PC-9 (cell line): ENCODE results near the gene CALHM4. TPM values are rescaled to one million over a fixed set of nuclear protein-coding genes. Genes with fewer than 3 reads are reported as not detected.

Source experiments
- BruUV-seq: library from RNA; stranded (reverse); fragments of 400-500 nt; replicated peaks from 2 replicates; lab custom pipeline; 2021; lab: Mats Ljungman, UMichigan
- CTCF ChIA-PET: fragments of 300-600 bp; sonication (Branson Sonifier 250); formaldehyde crosslinking; loops from one replicate; lab custom pipeline; 2022; ENCODE audit warnings: antibody characterized with exemption; lab: Charles Lee
- POLR2A ChIA-PET: fragments of 300-600 bp; sonication (Branson Sonifier 250); formaldehyde crosslinking; loops from one replicate; lab custom pipeline; 2022; ENCODE audit warnings: antibody characterized with exemption; ENCODE audit not compliant: unreplicated experiment; lab: Charles Lee
- DNase-seq, 2 experiments: peaks; one replicate each; pipeline versions ENCODE4 v3.0.0 to v3.0.0-alpha.2; 2015 to 2022; ENCODE audit warnings: mixed read lengths in 1 of 2
- H2AFZ ChIP-seq: fragments of 200-600 bp; sonication (generic); 2 replicates; pipeline ENCODE4 v1.8.1; 2017; ENCODE audit warnings: antibody characterized with exemption
- H3F3A ChIP-seq: fragments of 200-600 bp; sonication (generic); 2 replicates; pipeline ENCODE4 v1.8.1; 2017; ENCODE audit warnings: antibody characterized with exemption, mild to moderate bottlenecking, low read depth; ENCODE audit not compliant: insufficient read depth
- H3K27ac ChIP-seq: fragments of 200-600 bp; sonication (generic); 2 replicates; pipeline ENCODE4 v1.6.1; 2016; ENCODE audit warnings: mixed run types
- H3K27me3 ChIP-seq: fragments of 200-600 bp; sonication (generic); 2 replicates; pipeline ENCODE4 v1.6.1; 2016; ENCODE audit warnings: low read depth, mixed run types; ENCODE audit not compliant: insufficient read depth
- H3K36me3 ChIP-seq: fragments of 200-600 bp; sonication (generic); 2 replicates; pipeline ENCODE4 v1.6.1; 2016; ENCODE audit warnings: low read depth, mixed run types
- H3K4me1 ChIP-seq: fragments of 200-600 bp; sonication (generic); replicated peaks from 2 replicates; pipeline ENCODE4 v1.6.1; 2016; ENCODE audit warnings: mixed run types; ENCODE audit not compliant: insufficient read depth
- H3K4me2 ChIP-seq: fragments of 200-600 bp; sonication (generic); 2 replicates; pipeline ENCODE4 v1.6.1; 2017; ENCODE audit warnings: mixed run types
- H3K4me3 ChIP-seq: fragments of 200-600 bp; sonication (generic); 2 replicates; pipeline ENCODE4 v1.6.1; 2016; ENCODE audit warnings: mixed run types
- H3K79me2 ChIP-seq: fragments of 200-600 bp; sonication (generic); 2 replicates; pipeline ENCODE4 v1.6.1; 2017; ENCODE audit warnings: low read depth, mixed run types
- H3K9me2 ChIP-seq: fragments of 200-600 bp; sonication (generic); 2 replicates; pipeline ENCODE4 v1.8.1; 2017; ENCODE audit warnings: mild to moderate bottlenecking; ENCODE audit not compliant: insufficient read depth
- H3K9me3 ChIP-seq: fragments of 200-600 bp; sonication (generic); 2 replicates; pipeline ENCODE4 v1.8.1; 2016; ENCODE audit warnings: low read depth; ENCODE audit not compliant: insufficient read depth
- H4K20me1 ChIP-seq: fragments of 200-600 bp; sonication (generic); 2 replicates; pipeline ENCODE4 v1.8.1; 2017; ENCODE audit not compliant: insufficient read depth
- CTCF ChIP-seq: fragments of 200-600 bp; sonication (generic); conservative IDR thresholded peaks from 2 replicates; pipeline ENCODE4 v1.6.1; 2017; ENCODE audit warnings: mixed run types, antibody characterized with exemption, mild to moderate bottlenecking, moderate library complexity
- EZH2 ChIP-seq: fragments of 200-600 bp; sonication (generic); IDR thresholded peaks from 2 replicates; pipeline ENCODE4 v1.8.0; 2017; ENCODE audit warnings: antibody characterized with exemption, low read depth
- intact Hi-C: fragments of 100-400 bp; cut with micrococcal nuclease; formaldehyde crosslinking; loops from one replicate; pipeline ENCODE4 v1.10.0; 2022; ENCODE audit not compliant: unreplicated experiment
- total RNA-seq: library from RNA; stranded (reverse); gene quantifications from 2 replicates; pipeline ENCODE4 v1.2.3, GENCODE V29; 2021

CALHM4 gene
- total RNA-seq, 1 experiment from 2014 or later: not detected

GRCh38 chr6:116531675-116532570 is 21.6 kb upstream of the CALHM4 start:
- CTCF ChIA-PET: no interaction called here

GRCh38 chr6:116533233-116533957 is 20.2 kb upstream of the CALHM4 start:
- Histone ChIP-seq H3K27ac (no peak overlapping the region), H3F3A (no peaks in the 10 kb centered on the region), H3K79me2 (no peaks in the 10 kb centered on the region), H3K4me1 (no peaks in the 10 kb centered on the region; the same call in 1 of the 2 replicates), H3K36me3 (no peaks in the 10 kb centered on the region), H3K9me2 (no peaks in the 10 kb centered on the region), H4K20me1 (no peaks in the 10 kb centered on the region), H3K9me3 (no peaks in the 10 kb centered on the region), H3K4me3 (no peak overlapping the region), H3K4me2 (no peak overlapping the region), H2AFZ (no peak overlapping the region), H3K27me3 (no peaks in the 10 kb centered on the region)
- intact Hi-C loops: loop anchor here (10.0 kb wide), 1 partner anchor 311 kb away; no protein-coding TSS in a partner anchor
- BruUV-seq: no TSS peak
- TF ChIP-seq EZH2: no peak
- no peak for TF ChIP-seq CTCF
- ChIA-PET CTCF (interaction anchor here (0.6 to 1.2 kb wide), 3 partner anchors 27 to 420 kb away, joined by 3 to 9 read pairs (median 3); no protein-coding TSS in a partner anchor), POLR2A (no interaction called here)
- no peak for DNase-seq

More at GRCh38 chr6:116531675-116532570, 21.6 kb upstream of the CALHM4 start:
- no peak overlapping the region for H2AFZ ChIP-seq
- no peak overlapping the region for H3K4me3 ChIP-seq
- no peaks in the 10 kb centered on the region for H4K20me1 ChIP-seq
- no peaks in the 10 kb centered on the region for H3K36me3 ChIP-seq
- TF ChIP-seq EZH2: no peak
- TF ChIP-seq CTCF: peak; percentile 91
- H3F3A ChIP-seq: no peaks in the 10 kb centered on the region
- DNase-seq: peak; percentile 47 to 54
- H3K9me3 ChIP-seq: no peaks in the 10 kb centered on the region
- no TSS peak for BruUV-seq
- no peaks in the 10 kb centered on the region; the same call in 1 of the 2 replicates for H3K4me1 ChIP-seq
- no peak overlapping the region for H3K4me2 ChIP-seq
- intact Hi-C loops: loop anchor here (1.0 to 10.0 kb wide), 2 partner anchors 245 to 313 kb away; no protein-coding TSS in a partner anchor
- no peak overlapping the region for H3K27ac ChIP-seq
- H3K27me3 ChIP-seq: no peaks in the 10 kb centered on the region
- no peaks in the 10 kb centered on the region for H3K79me2 ChIP-seq
- POLR2A ChIA-PET: no interaction called here
- H3K9me2 ChIP-seq: no peaks in the 10 kb centered on the region

DNA sequence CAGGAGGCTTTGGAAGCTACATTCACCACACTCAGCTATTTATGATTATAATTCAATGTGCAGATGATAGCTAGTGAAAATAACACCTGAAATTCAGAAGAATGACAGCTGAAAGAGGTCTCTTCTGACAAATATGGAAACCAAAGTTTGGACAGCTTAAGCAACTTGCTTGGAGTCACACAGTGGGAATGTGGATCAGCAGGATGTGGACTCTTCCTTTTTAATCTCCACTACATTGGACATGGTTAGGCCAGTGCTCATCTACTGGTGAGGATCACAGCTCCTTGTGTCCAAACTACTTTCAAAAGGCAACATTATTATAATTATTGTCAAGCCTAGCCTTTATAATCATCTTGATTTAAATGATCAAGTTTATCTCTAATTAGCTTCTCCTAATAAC is 18.4 kb upstream of the CALHM4 start:
- Histone ChIP-seq H3K27me3 (no peaks in the 10 kb centered on the region), H4K20me1 (no peaks in the 10 kb centered on the region), H3K9me3 (no peaks in the 10 kb centered on the region), H3F3A (no peaks in the 10 kb centered on the region), H3K9me2 (no peaks in the 10 kb centered on the region), H3K4me1 (no peaks in the 10 kb centered on the region; the same call in 1 of the 2 replicates), H3K4me3 (no peak overlapping the region), H3K27ac (no peak overlapping the region), H3K4me2 (no peak overlapping the region), H2AFZ (no peak overlapping the region), H3K36me3 (no peaks in the 10 kb centered on the region), H3K79me2 (no peaks in the 10 kb centered on the region)
- ChIA-PET POLR2A (no interaction called here), CTCF (interaction anchor here (1.4 kb wide), 1 partner anchor 247 kb away, joined by 7 read pairs; no protein-coding TSS in a partner anchor)
- BruUV-seq: no TSS peak
- peak in 1 of 2 experiments; percentile 56 for DNase-seq
- no peak for TF ChIP-seq EZH2
- TF ChIP-seq CTCF: no peak
- intact Hi-C loops: loop anchor here (10.0 kb wide), 1 partner anchor 310 kb away; no protein-coding TSS in a partner anchor
